Lung (tissue), 12 donors: ENCODE measurements around the gene GFOD1. TPM values are rescaled to one million over a fixed set of nuclear protein-coding genes. Genes with fewer than 3 reads are reported as not detected.

Source experiments
- ATAC-seq: fragments of 200-7000 bp; cut with Tn5 transposase; one replicate; pipeline ENCODE4 v1.9.1; 2020; ENCODE audit warnings: moderate number of reproducible peaks; ENCODE audit not compliant: insufficient read depth, low FRiP score
- DNase-seq, 3 donors: peaks; one replicate each; pipeline ENCODE4 v3.0.0-alpha.2; 2013 to 2017
- H3K27ac ChIP-seq, 2 donors: one replicate each; pipeline ENCODE4 v1.5.1; 2013; ENCODE audit warnings: mild to moderate bottlenecking in 2 of 2, moderate library complexity in 2 of 2, control low read depth in 1 of 2, inconsistent platforms in 1 of 2, low read depth in 1 of 2, low read length in 1 of 2
- H3K27me3 ChIP-seq, 3 donors: one replicate each; pipeline ENCODE4 v1.5.1; 2013; ENCODE audit warnings: low read length in 2 of 3; ENCODE audit not compliant: control insufficient read depth in 3 of 3, insufficient read depth in 3 of 3
- H3K36me3 ChIP-seq, 4 donors: one replicate each; pipeline ENCODE4 v1.5.1; 2013; ENCODE audit warnings: low read length in 4 of 4, mild to moderate bottlenecking in 1 of 4, moderate library complexity in 1 of 4; ENCODE audit not compliant: control insufficient read depth in 4 of 4, insufficient read depth in 4 of 4
- H3K4me1 ChIP-seq, 5 donors: one replicate each; pipeline ENCODE4 v1.5.1; 2013; ENCODE audit warnings: low read length in 5 of 5, mild to moderate bottlenecking in 2 of 5, moderate library complexity in 1 of 5; ENCODE audit not compliant: control insufficient read depth in 5 of 5, insufficient read depth in 5 of 5
- H3K4me3 ChIP-seq: one replicate; pipeline ENCODE4 v1.5.1; 2013; ENCODE audit warnings: mild to moderate bottlenecking, control low read depth, moderate library complexity
- H3K9ac ChIP-seq, 2 donors: one replicate each; pipeline ENCODE4 v1.5.1; 2013; ENCODE audit warnings: low read length in 2 of 2, control low read depth in 1 of 2; ENCODE audit not compliant: insufficient read depth in 1 of 2
- H3K9me3 ChIP-seq, 4 donors: one replicate each; pipeline ENCODE4 v1.5.1; 2013; ENCODE audit warnings: low read length in 3 of 4, mild to moderate bottlenecking in 1 of 4, moderate library complexity in 1 of 4; ENCODE audit not compliant: control insufficient read depth in 4 of 4, insufficient read depth in 3 of 4
- CTCF ChIP-seq: IDR thresholded peaks from 2 replicates; pipeline ENCODE4 v1.5.1; 2012; ENCODE audit warnings: mild to moderate bottlenecking; ENCODE audit errors: control extremely low read depth, extremely low read depth
- WGBS, 2 donors: extraction: QIAGEN DNeasy Blood & Tissue Kit; methylation state at CpG; one replicate each; pipeline ENCODE4 v1.1.7; 2013; 5-methylcytosine and 5-hydroxymethylcytosine counted together
- polyA plus RNA-seq, 2 donors: library from polyadenylated mRNA; stranded (reverse); fragments of 200-250 nt; gene quantifications; one replicate each; pipeline ENCODE4 v1.2.1, GENCODE V29; 2013
- total RNA-seq, 2 donors: library from RNA; depleted of rRNA in 1 of 2; stranded (reverse); fragments of >200 nt in 1 of 2; gene quantifications; one replicate each; pipeline ENCODE4 v1.2.1, GENCODE V29; 2014 to 2021
- donor health status: control.
- donor health status: control.
- donor health status: Bipolar disorder and iron deficiency.
- donor health status: healthy.
- donor health status: DM: yes; HTN: yes; CAD: no.

GFOD1 gene
- total and polyA plus RNA-seq, 4 donors = 4.0 to 22.8 (median 7.9) TPM

- ATAC-seq = peak; percentile 29
- 0 to 1% methylated on average over 35 to 39 of the region's 39 CpGs for WGBS, 2 donors
- peak; percentile 58 to 65 (median 65) for DNase-seq
- no peak for TF ChIP-seq CTCF
- peaks cover 5 to 21% (median 6%) of the 10 kb centered on the region in 5 donors for H3K4me1 ChIP-seq
- peak overlapping the region; percentile 88 to 97 for H3K27ac ChIP-seq
- no peak overlapping the region for H3K9ac ChIP-seq
- H3K27me3 ChIP-seq = peaks cover 0 to 24% (median 0%) of the 10 kb centered on the region in 3 donors
- no peaks in the 10 kb centered on the region for H3K36me3 ChIP-seq
- peak overlapping the region; percentile 57 for H3K4me3 ChIP-seq
- H3K9me3 ChIP-seq = no peaks in the 10 kb centered on the region
Observed at GRCh38 chr6:13486679-13487121, 700 bp downstream of the GFOD1 start.

- ATAC-seq (no peak), DNase-seq (peak; percentile 57 to 68 (median 58))
- Histone ChIP-seq H3K9ac (peak overlapping the region in 1 of 2 donors; percentile 77), H3K27ac (peak overlapping the region; percentile 37 to 97), H3K4me1 (peaks cover 5 to 21% (median 9%) of the 10 kb centered on the region in 5 donors), H3K9me3 (no peaks in the 10 kb centered on the region), H3K4me3 (peak overlapping the region; percentile 57), H3K27me3 (peaks cover 0 to 24% (median 0%) of the 10 kb centered on the region in 3 donors), H3K36me3 (peaks cover 0 to 1% (median 0%) of the 10 kb centered on the region in 4 donors)
- TF ChIP-seq CTCF = no peak
- 1% methylated on average over 37 to 38 of the region's 38 CpGs for WGBS, 2 donors
Observed at GRCh38 chr6:13485923-13486562, 1.4 kb downstream of the GFOD1 start.

GRCh38 chr6:13485303-13485702 lies 2.1 kb downstream of the GFOD1 start:
- WGBS, 2 donors = 52 to 83% methylated on average over 4 of the region's 4 CpGs
- peak overlapping the region; percentile 16 for H3K4me3 ChIP-seq
- no peak for ATAC-seq
- peaks cover 0 to 24% (median 0%) of the 10 kb centered on the region in 3 donors for H3K27me3 ChIP-seq
- H3K9me3 ChIP-seq = no peaks in the 10 kb centered on the region
- peak overlapping the region in 1 of 2 donors; percentile 17 for H3K27ac ChIP-seq
- H3K4me1 ChIP-seq = peaks cover 5 to 21% (median 16%) of the 10 kb centered on the region in 5 donors
- DNase-seq = peak in 1 of 3 donors; percentile 26
- peaks cover 0 to 1% (median 0%) of the 10 kb centered on the region in 4 donors for H3K36me3 ChIP-seq
- peak overlapping the region in 1 of 2 donors; percentile 77 for H3K9ac ChIP-seq
- TF ChIP-seq CTCF = no peak
